ENCODE results near the gene SELL.
"Not testable (repeated sequence)": the region's sequence is repeated elsewhere in the genome, so short reads cannot be mapped to it uniquely, and the experiment has no call there.

The SELL gene

GRCh38 chr1:169694304-169695075 is 16.9 kb downstream of the SELL start:
- Mint-ChIP-seq H3K36me3 (ENCODE audit: low read depth) (no peaks in the 10 kb centered on the region), H3K4me3 (no peak overlapping the region), H3K9me3 (no peaks in the 10 kb centered on the region), H3K4me1 (no peaks in the 10 kb centered on the region), H3K27ac (no peak overlapping the region), H3K27me3 (ENCODE audit: low read depth, poor library complexity) (peaks cover 16% of the 10 kb centered on the region)
- TF ChIP-seq CTCF (IDR thresholded peaks at IDR 0.05), result no peak
- DNase-seq, result no peak

- no peak overlapping the region for H3K27ac Mint-ChIP-seq
- no peak for DNase-seq
- no peaks in the 10 kb centered on the region for H3K4me1 Mint-ChIP-seq
- peaks cover 19% of the 10 kb centered on the region for H3K27me3 Mint-ChIP-seq (ENCODE audit: low read depth, poor library complexity)
- H3K4me3 Mint-ChIP-seq, result no peak overlapping the region
- no peaks in the 10 kb centered on the region for H3K36me3 Mint-ChIP-seq (ENCODE audit: low read depth)
- no peak for TF ChIP-seq CTCF (IDR thresholded peaks at IDR 0.05)
- H3K9me3 Mint-ChIP-seq, result no peaks in the 10 kb centered on the region
Observed at GRCh38 chr1:169692756-169693460, 18.5 kb downstream of the SELL start.

- no peak overlapping the region for H3K4me3 Mint-ChIP-seq
- H3K9me3 Mint-ChIP-seq, result no peaks in the 10 kb centered on the region
- H3K27me3 Mint-ChIP-seq (ENCODE audit: low read depth, poor library complexity), result peaks cover 15% of the 10 kb centered on the region
- no peak overlapping the region for H3K27ac Mint-ChIP-seq
- no peak for DNase-seq
- H3K4me1 Mint-ChIP-seq, result no peaks in the 10 kb centered on the region
- no peaks in the 10 kb centered on the region for H3K36me3 Mint-ChIP-seq (ENCODE audit: low read depth)
- no peak for TF ChIP-seq CTCF (IDR thresholded peaks at IDR 0.05)
Observed at GRCh38 chr1:169690489-169690888, 20.9 kb downstream of the SELL start.

- DNase-seq, result no peak
- Mint-ChIP-seq H3K27ac (no peak overlapping the region), H3K4me3 (no peak overlapping the region), H3K27me3 (ENCODE audit: low read depth, poor library complexity) (peaks cover 6% of the 10 kb centered on the region), H3K4me1 (no peaks in the 10 kb centered on the region), H3K9me3 (no peaks in the 10 kb centered on the region), H3K36me3 (ENCODE audit: low read depth) (no peaks in the 10 kb centered on the region)
- no peak for TF ChIP-seq CTCF (IDR thresholded peaks at IDR 0.05)
Observed at GRCh38 chr1:169689395-169689794, 22.0 kb downstream of the SELL start.

DNA sequence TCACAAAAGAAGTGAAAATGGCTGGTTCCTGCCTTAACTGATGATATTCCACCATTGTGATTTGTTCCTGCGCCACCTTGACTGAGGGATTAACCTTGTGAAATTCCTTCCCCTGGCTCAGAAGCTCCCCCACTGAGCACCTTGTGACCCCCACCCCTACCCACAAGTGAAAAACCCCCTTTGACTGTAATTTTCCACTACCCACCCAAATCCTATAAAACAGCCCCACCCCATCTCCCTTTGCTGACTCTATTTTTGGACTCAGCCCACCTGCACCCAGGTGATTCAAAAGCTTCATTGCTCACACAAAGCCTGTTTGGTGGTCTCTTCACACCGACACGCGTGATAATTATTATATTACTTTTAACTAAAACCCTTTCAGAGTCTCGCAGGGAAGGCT is 23.0 kb downstream of the SELL start:
- not testable (repeated sequence) for H3K4me3 Mint-ChIP-seq, H3K9me3 Mint-ChIP-seq

DNA sequence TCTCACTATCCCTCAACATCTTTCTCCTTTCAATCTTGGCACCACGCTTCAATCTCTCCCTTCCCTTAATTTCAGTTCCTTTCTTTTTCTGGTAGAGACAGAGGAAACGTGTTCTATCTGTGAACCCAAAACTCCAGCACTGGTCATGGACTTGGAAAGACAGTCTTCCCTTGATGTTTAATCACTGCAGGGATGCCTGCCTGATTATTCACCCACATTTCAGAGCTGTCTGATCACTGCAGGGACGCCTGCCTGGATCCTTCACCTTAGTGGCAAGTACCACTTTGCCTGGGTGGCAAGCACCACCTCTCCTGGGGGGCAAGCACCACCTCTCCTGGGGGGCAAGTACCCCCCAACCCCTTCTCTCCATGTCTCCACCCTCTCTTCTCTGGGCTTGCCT is 27.8 kb downstream of the SELL start:
- H3K9me3 Mint-ChIP-seq, result no peaks in the 10 kb centered on the region
- H3K4me3 Mint-ChIP-seq, result no peak overlapping the region
- no peak for DNase-seq
- TF ChIP-seq CTCF (IDR thresholded peaks at IDR 0.05), result no peak
- no peak overlapping the region for H3K27ac Mint-ChIP-seq
- peaks cover 24% of the 10 kb centered on the region for H3K4me1 Mint-ChIP-seq
- peaks cover 10% of the 10 kb centered on the region for H3K27me3 Mint-ChIP-seq (ENCODE audit: low read depth, poor library complexity)
- H3K36me3 Mint-ChIP-seq (ENCODE audit: low read depth), result no peaks in the 10 kb centered on the region

More for the DNA sequence above, 23.0 kb downstream of the SELL start:
- DNase-seq; H3K4me1 Mint-ChIP-seq; H3K27ac Mint-ChIP-seq; H3K27me3 Mint-ChIP-seq (ENCODE audit: low read depth, poor library complexity); H3K36me3 Mint-ChIP-seq (ENCODE audit: low read depth): not testable (repeated sequence)

DNA sequence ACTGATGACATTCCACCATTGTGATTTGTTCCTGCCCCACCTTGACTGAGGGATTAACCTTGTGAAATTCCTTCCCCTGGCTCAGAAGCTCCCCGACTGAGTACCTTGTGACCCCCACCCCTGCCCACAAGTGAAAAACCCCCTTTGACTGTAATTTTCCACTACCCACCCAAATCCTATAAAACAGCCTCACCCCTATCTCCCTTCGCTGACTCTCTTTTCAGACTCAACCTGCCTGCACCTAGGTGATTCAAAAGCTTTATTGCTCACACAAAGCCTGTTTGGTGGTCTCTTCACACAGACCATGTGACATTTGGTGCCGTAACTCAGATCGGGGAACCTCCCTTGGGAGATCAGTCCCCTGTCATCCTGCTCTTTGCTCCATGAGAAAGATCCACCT is 28.3 kb downstream of the SELL start:
- H3K36me3 Mint-ChIP-seq (ENCODE audit: low read depth); DNase-seq; H3K9me3 Mint-ChIP-seq; H3K27ac Mint-ChIP-seq; H3K4me3 Mint-ChIP-seq: not testable (repeated sequence)
- H3K4me1 Mint-ChIP-seq, result peaks cover 24% of the 10 kb centered on the region
- H3K27me3 Mint-ChIP-seq (ENCODE audit: low read depth, poor library complexity), result peaks cover 10% of the 10 kb centered on the region
